ENCODE results near the gene PRMT5.

Gene PRMT5

DNA sequence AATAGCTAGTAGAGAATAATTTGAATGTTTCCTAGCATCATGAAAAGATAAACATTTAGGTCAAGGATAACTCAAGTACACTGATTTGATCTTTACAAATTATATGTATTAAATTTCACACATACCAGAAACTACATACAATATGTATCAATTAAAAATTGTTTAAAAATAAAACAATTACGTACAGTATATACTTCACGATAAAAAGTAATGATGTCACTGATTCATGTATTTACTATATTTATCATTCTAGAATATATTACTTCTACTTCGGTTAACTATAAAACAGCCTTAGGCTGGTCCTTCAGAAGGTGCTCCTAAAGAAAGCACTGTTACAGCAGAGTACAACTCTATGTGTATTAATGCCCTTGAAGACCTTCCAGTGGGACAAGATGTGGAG lies 21.7 kb downstream of the PRMT5 start:
- no peak overlapping the region for H3K4me3 ChIP-seq (ENCODE audit: low read depth, low read length)
- no peak for DNase-seq (ENCODE audit: low read depth)
- TF ChIP-seq, protein P1, sequence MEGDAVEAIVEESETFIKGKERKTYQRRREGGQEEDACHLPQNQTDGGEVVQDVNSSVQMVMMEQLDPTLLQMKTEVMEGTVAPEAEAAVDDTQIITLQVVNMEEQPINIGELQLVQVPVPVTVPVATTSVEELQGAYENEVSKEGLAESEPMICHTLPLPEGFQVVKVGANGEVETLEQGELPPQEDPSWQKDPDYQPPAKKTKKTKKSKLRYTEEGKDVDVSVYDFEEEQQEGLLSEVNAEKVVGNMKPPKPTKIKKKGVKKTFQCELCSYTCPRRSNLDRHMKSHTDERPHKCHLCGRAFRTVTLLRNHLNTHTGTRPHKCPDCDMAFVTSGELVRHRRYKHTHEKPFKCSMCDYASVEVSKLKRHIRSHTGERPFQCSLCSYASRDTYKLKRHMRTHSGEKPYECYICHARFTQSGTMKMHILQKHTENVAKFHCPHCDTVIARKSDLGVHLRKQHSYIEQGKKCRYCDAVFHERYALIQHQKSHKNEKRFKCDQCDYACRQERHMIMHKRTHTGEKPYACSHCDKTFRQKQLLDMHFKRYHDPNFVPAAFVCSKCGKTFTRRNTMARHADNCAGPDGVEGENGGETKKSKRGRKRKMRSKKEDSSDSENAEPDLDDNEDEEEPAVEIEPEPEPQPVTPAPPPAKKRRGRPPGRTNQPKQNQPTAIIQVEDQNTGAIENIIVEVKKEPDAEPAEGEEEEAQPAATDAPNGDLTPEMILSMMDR (IDR thresholded peaks at IDR 0.05; ENCODE audit: insufficient read depth, low read depth, low read length, missing control alignments) = no peak

DNA sequence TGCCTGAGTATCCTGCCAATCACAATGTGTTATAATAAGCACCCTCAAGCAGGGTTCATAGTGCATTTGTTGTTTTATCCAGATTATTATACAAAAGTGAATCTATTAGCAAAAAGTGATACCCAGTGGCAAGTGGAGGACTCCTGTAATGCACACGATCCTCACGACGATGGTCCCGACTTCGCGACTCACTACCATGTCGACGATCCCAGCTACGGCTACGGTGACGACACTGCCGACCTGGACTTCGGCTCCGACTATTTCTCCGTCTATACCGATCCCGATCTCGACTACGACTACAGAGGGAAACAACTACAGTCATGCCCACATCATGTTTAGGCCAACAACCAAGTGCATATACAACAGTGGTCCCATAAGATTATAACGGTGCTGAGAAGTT lies 23.1 kb downstream of the PRMT5 start:
- no peak overlapping the region for H3K4me3 ChIP-seq (ENCODE audit: low read depth, low read length)
- TF ChIP-seq, protein P1 (IDR thresholded peaks at IDR 0.05; ENCODE audit: insufficient read depth, low read depth, low read length, missing control alignments) = no peak
- DNase-seq (ENCODE audit: low read depth) = no peak

DNA sequence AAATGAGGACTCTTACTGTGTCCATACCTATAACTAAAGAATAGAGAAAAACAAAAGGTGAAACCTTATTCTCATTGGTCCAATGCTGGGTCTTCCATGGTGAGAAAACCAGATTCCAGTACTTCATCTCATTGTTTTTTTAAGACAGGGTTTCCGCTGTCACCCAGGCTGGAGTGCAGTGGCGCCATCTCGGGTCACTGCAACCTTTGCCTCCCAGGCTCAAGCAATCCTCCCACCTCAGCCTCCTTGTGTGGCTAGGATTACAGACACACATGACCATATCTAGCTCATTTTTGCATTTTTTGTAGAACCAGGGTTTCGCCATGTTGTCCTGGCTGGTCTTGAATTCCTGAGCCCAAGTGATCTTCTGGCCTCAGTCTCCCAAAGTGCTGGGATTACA lies 23.5 kb downstream of the PRMT5 start:
- H3K4me3 ChIP-seq (ENCODE audit: low read depth, low read length) = no peak overlapping the region
- TF ChIP-seq, protein P1 (IDR thresholded peaks at IDR 0.05; ENCODE audit: insufficient read depth, low read depth, low read length, missing control alignments) = no peak
- DNase-seq (ENCODE audit: low read depth) = no peak

DNA sequence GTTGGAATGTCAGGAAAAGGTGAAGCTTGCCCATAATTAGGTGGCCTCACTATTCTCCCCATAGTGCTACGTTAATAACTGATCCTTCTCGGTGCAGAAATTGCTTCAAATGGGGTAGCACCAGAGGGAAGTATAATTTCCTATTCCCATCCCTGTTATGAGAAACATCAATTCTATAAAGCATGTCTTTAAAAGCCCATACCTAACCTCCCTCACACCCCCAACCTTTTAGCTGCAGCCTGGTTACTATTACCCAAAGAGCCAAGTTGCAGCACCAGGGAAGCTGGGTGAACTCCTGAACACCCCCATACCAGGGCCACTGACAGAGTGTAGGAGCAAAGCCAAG lies 25.5 kb downstream of the PRMT5 start:
- TF ChIP-seq, protein P1 (IDR thresholded peaks at IDR 0.05; ENCODE audit: insufficient read depth, low read depth, low read length, missing control alignments) = no peak
- H3K4me3 ChIP-seq (ENCODE audit: low read depth, low read length) = no peak overlapping the region
- DNase-seq (ENCODE audit: low read depth) = no peak

DNA sequence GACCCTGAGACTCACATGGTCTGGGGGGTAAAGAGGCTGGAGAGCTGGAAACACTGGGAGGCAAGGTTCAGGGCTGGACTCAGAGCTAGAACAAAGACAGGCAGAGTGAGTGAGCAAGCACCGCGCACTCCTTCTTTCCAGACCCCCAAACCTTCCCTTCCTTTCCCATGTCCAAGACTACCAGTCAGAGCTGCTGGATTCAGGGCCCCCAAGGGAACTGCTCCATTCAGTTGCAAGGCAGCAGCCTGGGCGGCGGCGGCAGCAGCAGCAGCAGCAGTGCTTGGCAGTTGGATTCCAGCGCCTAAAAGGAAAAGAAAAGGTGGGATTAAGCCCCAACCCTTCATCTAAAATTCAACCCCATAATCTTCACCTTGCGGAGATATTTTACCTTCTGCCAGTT lies 27.4 kb downstream of the PRMT5 start:
- no peak overlapping the region for H3K4me3 ChIP-seq (ENCODE audit: low read depth, low read length)
- TF ChIP-seq, protein P1 (IDR thresholded peaks at IDR 0.05; ENCODE audit: insufficient read depth, low read depth, low read length, missing control alignments) = no peak
- DNase-seq (ENCODE audit: low read depth) = no peak

DNA sequence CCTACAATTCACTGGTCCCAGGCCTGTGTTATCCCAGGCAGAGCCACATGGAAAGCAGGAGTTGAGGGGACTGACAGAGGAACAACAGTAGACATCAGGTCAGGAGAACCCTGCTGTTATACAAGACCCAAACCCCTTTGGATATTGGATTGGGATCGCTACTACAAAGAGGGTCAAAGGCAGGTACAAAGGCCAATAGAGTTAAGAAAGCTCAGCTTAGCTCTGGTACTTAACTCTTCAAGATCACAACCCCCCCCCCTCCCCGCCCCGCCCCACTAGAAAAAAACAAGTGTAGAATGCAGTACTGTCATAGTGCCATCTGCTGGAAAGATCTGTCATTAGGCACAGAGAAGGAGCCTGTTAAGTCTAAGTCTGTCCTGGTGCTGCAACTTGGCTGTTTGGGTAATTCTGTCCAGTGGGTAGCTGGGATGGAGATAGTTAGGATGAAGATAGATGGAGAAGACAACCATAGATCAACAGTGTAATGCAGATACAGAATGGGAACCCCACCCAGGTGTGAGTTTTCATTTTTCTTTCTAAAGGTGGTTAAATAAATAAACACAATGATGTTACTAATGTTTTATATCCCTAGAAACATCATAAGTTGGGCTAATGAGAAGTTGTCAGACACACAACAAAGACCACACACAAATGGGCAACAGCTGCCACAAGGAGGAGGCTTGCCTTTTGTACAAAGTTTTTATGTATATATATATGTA lies 28.9 kb downstream of the PRMT5 start:
- peak; percentile 82 for DNase-seq (ENCODE audit: low read depth)
- H3K4me3 ChIP-seq (ENCODE audit: low read depth, low read length) = no peak overlapping the region
- TF ChIP-seq, protein P1 (IDR thresholded peaks at IDR 0.05; ENCODE audit: insufficient read depth, low read depth, low read length, missing control alignments) = peak; percentile 59
